GM12873 (cell line): ENCODE data around the gene ERC2.

Experiments used
- TF ChIP-seq, protein P1 (sequence below): IDR thresholded peaks from 2 replicates; pipeline ENCODE4 v1.5.1; 2012; ENCODE audit warnings: low read depth, mild to moderate bottlenecking, moderate library complexity, low read length, control low read depth; ENCODE audit not compliant: insufficient read depth; ENCODE audit errors: missing control alignments

The ERC2 gene

DNA sequence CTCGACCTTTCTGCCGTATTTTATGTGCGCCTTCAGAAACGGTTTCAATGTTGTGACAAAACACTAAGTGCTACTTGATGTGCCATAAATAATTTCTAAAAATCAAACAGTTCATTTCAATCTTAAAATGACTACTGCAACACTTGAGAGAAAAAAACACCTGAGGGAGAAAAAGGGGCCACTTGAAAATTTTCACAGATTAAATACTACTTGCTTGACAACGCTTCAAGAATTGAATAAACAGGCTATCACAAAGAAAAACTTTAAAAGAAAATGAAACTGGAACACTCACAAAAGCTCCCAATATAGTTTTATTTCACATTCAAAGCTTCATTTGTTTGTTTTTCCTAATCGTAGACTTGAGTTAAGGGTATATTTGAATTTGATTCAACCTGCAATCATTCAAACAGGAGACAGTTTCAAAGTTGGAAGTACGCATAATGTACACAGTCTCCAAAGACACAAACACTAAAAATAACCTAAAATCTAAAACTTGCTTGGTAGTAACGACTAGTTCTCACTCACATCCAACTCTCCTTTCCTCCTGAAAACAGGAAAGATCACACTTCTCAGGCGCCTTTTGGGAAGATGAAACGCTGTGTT lies 380.7 kb downstream of the ERC2 start:
- TF ChIP-seq, protein P1, sequence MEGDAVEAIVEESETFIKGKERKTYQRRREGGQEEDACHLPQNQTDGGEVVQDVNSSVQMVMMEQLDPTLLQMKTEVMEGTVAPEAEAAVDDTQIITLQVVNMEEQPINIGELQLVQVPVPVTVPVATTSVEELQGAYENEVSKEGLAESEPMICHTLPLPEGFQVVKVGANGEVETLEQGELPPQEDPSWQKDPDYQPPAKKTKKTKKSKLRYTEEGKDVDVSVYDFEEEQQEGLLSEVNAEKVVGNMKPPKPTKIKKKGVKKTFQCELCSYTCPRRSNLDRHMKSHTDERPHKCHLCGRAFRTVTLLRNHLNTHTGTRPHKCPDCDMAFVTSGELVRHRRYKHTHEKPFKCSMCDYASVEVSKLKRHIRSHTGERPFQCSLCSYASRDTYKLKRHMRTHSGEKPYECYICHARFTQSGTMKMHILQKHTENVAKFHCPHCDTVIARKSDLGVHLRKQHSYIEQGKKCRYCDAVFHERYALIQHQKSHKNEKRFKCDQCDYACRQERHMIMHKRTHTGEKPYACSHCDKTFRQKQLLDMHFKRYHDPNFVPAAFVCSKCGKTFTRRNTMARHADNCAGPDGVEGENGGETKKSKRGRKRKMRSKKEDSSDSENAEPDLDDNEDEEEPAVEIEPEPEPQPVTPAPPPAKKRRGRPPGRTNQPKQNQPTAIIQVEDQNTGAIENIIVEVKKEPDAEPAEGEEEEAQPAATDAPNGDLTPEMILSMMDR = no peak

DNA sequence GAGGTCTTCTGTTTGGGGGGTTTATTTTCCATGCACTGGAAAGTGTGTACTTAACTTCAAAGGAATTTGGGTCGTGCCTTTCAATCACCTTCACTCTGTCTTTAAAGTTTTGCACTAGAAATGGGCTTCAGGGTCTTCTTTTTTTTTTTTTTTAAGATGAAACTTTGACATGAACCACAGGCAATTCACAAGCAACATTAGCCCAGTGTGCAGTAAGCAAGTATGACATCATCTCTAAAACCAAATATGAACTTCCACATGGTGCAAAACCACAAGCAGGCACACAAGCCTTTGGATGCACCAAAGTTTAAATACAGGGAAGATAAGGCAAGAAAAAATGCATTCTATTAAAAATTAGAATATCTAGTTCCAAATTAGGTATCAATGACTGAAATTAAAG lies 381.9 kb downstream of the ERC2 start:
- TF ChIP-seq, protein P1 = no peak

DNA sequence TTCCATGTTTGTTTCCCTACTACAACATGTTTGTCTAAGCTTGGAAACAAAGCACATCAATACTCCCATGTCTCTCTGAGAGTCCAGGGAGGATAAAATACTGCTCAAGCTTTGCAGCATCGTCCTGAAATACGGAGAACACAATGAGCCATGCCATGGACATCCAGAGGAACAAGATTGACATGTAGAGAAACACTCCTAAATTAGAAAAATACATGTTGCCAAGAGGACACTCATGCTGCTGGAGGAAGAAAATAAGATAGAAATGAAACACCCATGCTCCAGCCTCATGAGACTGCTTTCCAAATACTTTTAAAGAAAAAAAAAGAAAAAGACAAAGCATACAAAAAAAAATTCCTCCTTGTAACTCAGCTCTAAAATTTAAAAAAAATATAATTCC lies 387.0 kb downstream of the ERC2 start:
- TF ChIP-seq, protein P1 = no peak

DNA sequence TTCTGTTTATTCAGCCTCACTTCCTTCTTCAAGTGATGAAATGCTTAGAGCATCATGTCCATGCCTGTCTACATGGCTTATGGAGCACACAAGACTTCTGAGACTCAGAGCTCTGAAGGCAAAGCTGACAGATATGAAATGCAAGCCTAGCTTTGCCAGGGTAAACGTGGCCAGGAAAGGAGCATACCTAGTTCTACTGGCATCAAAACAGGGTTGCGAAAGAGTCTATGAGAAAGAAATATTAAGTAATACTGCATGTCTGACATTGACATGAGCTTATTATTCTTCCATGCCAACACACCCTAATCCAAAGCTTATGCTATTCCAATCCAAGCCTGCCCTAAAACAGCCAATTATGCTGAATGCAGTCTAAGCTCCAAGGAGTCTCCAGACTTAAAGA lies 391.5 kb downstream of the ERC2 start:
- TF ChIP-seq, protein P1 = no peak

DNA sequence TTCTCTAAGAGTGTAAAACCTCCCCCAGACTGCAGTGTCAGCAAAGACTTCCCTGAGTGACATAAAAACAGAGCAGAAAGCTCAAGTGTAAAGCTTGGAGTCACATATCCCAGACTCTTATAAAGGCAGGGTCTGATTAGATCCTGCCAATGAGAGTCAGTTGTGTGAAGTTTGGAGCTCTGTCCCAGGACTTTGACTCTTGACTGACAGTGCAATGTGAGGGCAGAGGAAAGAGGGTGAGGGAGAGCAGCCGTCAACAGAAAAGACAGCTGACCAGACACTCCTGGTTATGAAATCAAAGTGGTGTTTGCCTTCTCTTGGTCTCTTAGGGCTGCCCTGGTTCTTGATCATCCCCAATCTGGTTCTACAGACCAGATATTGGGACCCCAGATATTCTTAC lies 393.2 kb downstream of the ERC2 start:
- TF ChIP-seq, protein P1 = no peak

DNA sequence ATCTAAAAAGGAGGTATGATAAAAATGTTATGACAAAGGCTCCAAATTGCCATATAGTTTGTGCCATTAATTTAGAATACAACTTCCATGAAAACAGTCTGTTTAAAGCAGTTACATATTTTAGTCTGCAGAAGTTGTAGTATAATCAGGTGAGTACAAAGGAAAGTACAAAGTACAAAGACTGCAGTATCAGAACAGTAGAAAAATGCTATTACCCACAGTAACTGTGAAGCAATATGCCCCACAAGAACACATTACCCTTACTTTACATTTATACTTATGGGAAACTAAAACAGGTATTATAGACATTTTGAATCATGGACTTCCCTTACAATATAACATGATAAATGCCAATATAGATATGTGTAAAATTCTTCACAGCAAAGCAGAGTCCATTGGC lies 398.5 kb downstream of the ERC2 start:
- TF ChIP-seq, protein P1 = no peak

DNA sequence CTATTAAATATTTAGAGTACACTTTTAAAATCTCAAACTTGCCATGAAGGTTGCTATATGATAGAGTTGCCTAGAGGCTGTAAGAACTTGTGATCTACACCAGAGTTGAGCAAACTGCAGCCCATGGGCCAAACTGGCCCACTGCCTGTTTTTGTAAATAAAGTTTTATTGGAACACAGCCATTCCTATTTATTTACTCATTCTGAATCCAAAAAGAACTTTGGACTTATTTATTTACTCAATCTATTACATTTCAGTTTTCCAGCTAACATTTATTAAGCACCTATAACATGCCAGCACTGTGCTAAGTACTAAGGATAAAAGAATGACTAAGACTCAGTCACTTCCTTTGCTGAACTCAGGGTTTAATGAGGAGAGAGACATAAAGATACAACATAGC lies 403.6 kb downstream of the ERC2 start:
- TF ChIP-seq, protein P1 = no peak
